ENCODE results near the gene ADGRV1.

The ADGRV1 gene

GRCh38 chr5:90877049-90877448 is 318.5 kb downstream of the ADGRV1 start:
- no peak for DNase-seq

GRCh38 chr5:90878081-90878480 is 319.5 kb downstream of the ADGRV1 start:
- DNase-seq, result no peak

GRCh38 chr5:90878549-90879196 is 320.1 kb downstream of the ADGRV1 start:
- no peak for DNase-seq

- DNase-seq, result no peak
Observed at GRCh38 chr5:90881626-90882150, 323.1 kb downstream of the ADGRV1 start.

- no peak for DNase-seq
Observed at GRCh38 chr5:90882448-90882847, 323.9 kb downstream of the ADGRV1 start.

GRCh38 chr5:90885180-90885868 is 326.7 kb downstream of the ADGRV1 start:
- DNase-seq, result no peak

- DNase-seq, result no peak
Observed at GRCh38 chr5:90886381-90886780, 327.8 kb downstream of the ADGRV1 start.

- DNase-seq, result peak; percentile 14
Observed at GRCh38 chr5:90888511-90889324, 330.1 kb downstream of the ADGRV1 start.

- no peak for DNase-seq
Observed at GRCh38 chr5:90889325-90889600, 330.7 kb downstream of the ADGRV1 start.

GRCh38 chr5:90890180-90890579 is 331.6 kb downstream of the ADGRV1 start:
- DNase-seq, result no peak

- DNase-seq, result no peak
Observed at GRCh38 chr5:90894866-90895420, 336.3 kb downstream of the ADGRV1 start.

- no peak for DNase-seq
Observed at GRCh38 chr5:90897618-90898017, 339.0 kb downstream of the ADGRV1 start.

- DNase-seq, result peak; percentile 55
Observed at GRCh38 chr5:90898326-90899013, 339.9 kb downstream of the ADGRV1 start.

- DNase-seq, result no peak
Observed at GRCh38 chr5:90899014-90899604, 340.5 kb downstream of the ADGRV1 start.

GRCh38 chr5:90901261-90901660 is 342.7 kb downstream of the ADGRV1 start:
- DNase-seq, result no peak

- no peak for DNase-seq
Observed at GRCh38 chr5:90902170-90902569, 343.6 kb downstream of the ADGRV1 start.

GRCh38 chr5:90902651-90903386 is 344.2 kb downstream of the ADGRV1 start:
- no peak for DNase-seq

- DNase-seq, result no peak
Observed at GRCh38 chr5:90909101-90909503, 350.5 kb downstream of the ADGRV1 start.

- DNase-seq, result no peak
Observed at GRCh38 chr5:90909940-90910339, 351.3 kb downstream of the ADGRV1 start.

- DNase-seq, result no peak
Observed at GRCh38 chr5:90911169-90911568, 352.6 kb downstream of the ADGRV1 start.

- no peak for DNase-seq
Observed at GRCh38 chr5:90912476-90912875, 353.9 kb downstream of the ADGRV1 start.
